ENCODE data around the gene SPDYC. TPM values are rescaled to one million over a fixed set of nuclear protein-coding genes. Genes with fewer than 3 reads are reported as not detected.

The SPDYC gene
- total and polyA plus RNA-seq, 2 of the 13 experiments (the other 11 are each of a cell fraction or from before 2014, with no cell fraction given): 0.15 to 0.33 TPM

GRCh38 chr11:65128182-65129145 lies 41.6 kb upstream of the SPDYC start:
- CTCF ChIA-PET (ENCODE audit: low intra/inter-chr PET ratio, low total read pairs): no interaction called here
- 100% methylated on average over 7 of the region's 15 CpGs for WGBS (ENCODE audit: low lambda C conversion rate)

More at GRCh38 chr11:65128182-65129145, 41.6 kb upstream of the SPDYC start:
- Histone ChIP-seq H3K9ac (ENCODE audit: insufficient read depth, low read depth, low read length) (no peak overlapping the region), H4K20me1 (ENCODE audit: insufficient read depth, low read length) (peaks cover 17% of the 10 kb centered on the region), H2AFZ (ENCODE audit: low read length) (no peak overlapping the region), H3K4me2 (ENCODE audit: low read depth, low read length) (no peak overlapping the region), H3K4me3 (replicated peaks in 1 of 3; ENCODE audit: insufficient read depth in 1 of 3, low read depth in 2 of 3, low read length in 3 of 3) (no peak overlapping the region), H3K27me3 (ENCODE audit: control insufficient read depth in 1 of 2, insufficient read depth in 2 of 2, low read length in 2 of 2) (no peaks in the 10 kb centered on the region), H3K36me3 (replicated peaks in 1 of 2; ENCODE audit: control insufficient read depth in 1 of 2, insufficient read depth in 2 of 2, low read length in 2 of 2) (peaks cover 47 to 80% of the 10 kb centered on the region in 2 experiments), H3K4me1 (ENCODE audit: insufficient read depth, low read length) (peaks cover 27% of the 10 kb centered on the region), H3K27ac (ENCODE audit: extremely low read length, insufficient read depth, low read length) (no peak overlapping the region), H3K9me3 (ENCODE audit: low read length) (no peaks in the 10 kb centered on the region), H3K79me2 (ENCODE audit: insufficient read depth, low read length) (peaks cover 34% of the 10 kb centered on the region)
- no peak for ATAC-seq
- DNase-seq (ENCODE audit: low spot score): no peak
- POLR2A ChIA-PET: interaction anchor here (0.6 to 2.8 kb wide), 4 partner anchors 10 to 291 kb away, joined by 3 to 12 read pairs (median 6); partner anchors contain the start of gene ZNHIT2
- in situ Hi-C loops (cut with HindIII; ENCODE audit: extremely low pct_ligation_motif_present, low pct_unique_long_range_greater_than_20kb) (no loop called here), intact Hi-C loops (cut with micrococcal nuclease; ENCODE audit: unreplicated experiment) (no loop called here)
- TF ChIP-seq, protein P1, sequence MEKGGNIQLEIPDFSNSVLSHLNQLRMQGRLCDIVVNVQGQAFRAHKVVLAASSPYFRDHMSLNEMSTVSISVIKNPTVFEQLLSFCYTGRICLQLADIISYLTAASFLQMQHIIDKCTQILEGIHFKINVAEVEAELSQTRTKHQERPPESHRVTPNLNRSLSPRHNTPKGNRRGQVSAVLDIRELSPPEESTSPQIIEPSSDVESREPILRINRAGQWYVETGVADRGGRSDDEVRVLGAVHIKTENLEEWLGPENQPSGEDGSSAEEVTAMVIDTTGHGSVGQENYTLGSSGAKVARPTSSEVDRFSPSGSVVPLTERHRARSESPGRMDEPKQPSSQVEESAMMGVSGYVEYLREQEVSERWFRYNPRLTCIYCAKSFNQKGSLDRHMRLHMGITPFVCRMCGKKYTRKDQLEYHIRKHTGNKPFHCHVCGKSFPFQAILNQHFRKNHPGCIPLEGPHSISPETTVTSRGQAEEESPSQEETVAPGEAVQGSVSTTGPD (CRISPR knock-in tag; IDR thresholded peaks at IDR 0.05): no peak
- TF ChIP-seq HNRNPH1 (optimal IDR thresholded peaks at IDR 0.05; ENCODE audit: low read depth, low read length) (no peak), ZNF446 (CRISPR knock-in tag; IDR thresholded peaks at IDR 0.05) (no peak), POLR2G (IDR thresholded peaks at IDR 0.05; ENCODE audit: low read depth, low read length) (peak; percentile 44; the same call in 1 of the 2 replicates), ZBTB3 (CRISPR knock-in tag; IDR thresholded peaks at IDR 0.05; ENCODE audit: borderline replicate concordance, low read depth) (no peak), POLR2A (IDR thresholded peaks at IDR 0.05; ENCODE audit: insufficient read depth in 1 of 2, low read depth in 2 of 2, low read length in 2 of 2) (peak in 1 of 2 experiments; percentile 7; a peak in 2 of 4 replicates), MTF1 (CRISPR knock-in tag; IDR thresholded peaks at IDR 0.05) (no peak), AGO2 (optimal IDR thresholded peaks at IDR 0.05; ENCODE audit: low read depth, low read length) (peak; percentile 86), AGO1 (IDR thresholded peaks at IDR 0.05; ENCODE audit: low read depth, low read length, poor library complexity, severe bottlenecking) (peak; percentile 47), ISX (CRISPR knock-in tag; conservative IDR thresholded peaks at IDR 0.05) (no peak), ZNF644 (CRISPR knock-in tag; IDR thresholded peaks at IDR 0.05; ENCODE audit: low read depth) (no peak), RBM22 (optimal IDR thresholded peaks at IDR 0.05; ENCODE audit: low read length) (peak; percentile 41), ATRX (CRISPR knock-in tag; IDR thresholded peaks at IDR 0.05; ENCODE audit: borderline replicate concordance) (no peak), RBFOX2 (IDR thresholded peaks at IDR 0.05; ENCODE audit: low read depth, low read length) (peak; percentile 60; the same call in 1 of the 2 replicates)
- TF ChIP-seq, protein P2, sequence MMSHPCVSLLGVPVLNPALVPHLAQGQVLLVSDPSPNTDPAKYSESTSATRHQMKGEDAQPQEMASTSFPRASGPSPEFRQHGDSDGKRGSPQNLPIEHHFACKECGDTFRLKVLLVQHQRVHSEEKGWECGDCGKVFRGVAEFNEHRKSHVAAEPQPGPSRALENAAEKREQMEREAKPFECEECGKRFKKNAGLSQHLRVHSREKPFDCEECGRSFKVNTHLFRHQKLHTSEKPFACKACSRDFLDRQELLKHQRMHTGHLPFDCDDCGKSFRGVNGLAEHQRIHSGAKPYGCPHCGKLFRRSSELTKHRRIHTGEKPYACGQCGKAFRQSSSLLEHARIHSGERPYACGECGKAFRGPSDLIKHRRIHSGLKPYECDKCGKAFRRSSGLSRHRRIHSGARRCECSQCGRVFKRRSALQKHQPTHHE (CRISPR knock-in tag; IDR thresholded peaks at IDR 0.05; ENCODE audit: borderline replicate concordance): no peak
- TF ChIP-seq, protein P3, sequence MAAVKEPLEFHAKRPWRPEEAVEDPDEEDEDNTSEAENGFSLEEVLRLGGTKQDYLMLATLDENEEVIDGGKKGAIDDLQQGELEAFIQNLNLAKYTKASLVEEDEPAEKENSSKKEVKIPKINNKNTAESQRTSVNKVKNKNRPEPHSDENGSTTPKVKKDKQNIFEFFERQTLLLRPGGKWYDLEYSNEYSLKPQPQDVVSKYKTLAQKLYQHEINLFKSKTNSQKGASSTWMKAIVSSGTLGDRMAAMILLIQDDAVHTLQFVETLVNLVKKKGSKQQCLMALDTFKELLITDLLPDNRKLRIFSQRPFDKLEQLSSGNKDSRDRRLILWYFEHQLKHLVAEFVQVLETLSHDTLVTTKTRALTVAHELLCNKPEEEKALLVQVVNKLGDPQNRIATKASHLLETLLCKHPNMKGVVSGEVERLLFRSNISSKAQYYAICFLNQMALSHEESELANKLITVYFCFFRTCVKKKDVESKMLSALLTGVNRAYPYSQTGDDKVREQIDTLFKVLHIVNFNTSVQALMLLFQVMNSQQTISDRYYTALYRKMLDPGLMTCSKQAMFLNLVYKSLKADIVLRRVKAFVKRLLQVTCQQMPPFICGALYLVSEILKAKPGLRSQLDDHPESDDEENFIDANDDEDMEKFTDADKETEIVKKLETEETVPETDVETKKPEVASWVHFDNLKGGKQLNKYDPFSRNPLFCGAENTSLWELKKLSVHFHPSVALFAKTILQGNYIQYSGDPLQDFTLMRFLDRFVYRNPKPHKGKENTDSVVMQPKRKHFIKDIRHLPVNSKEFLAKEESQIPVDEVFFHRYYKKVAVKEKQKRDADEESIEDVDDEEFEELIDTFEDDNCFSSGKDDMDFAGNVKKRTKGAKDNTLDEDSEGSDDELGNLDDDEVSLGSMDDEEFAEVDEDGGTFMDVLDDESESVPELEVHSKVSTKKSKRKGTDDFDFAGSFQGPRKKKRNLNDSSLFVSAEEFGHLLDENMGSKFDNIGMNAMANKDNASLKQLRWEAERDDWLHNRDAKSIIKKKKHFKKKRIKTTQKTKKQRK (IDR thresholded peaks at IDR 0.05; ENCODE audit: low read length): no peak
- no TSS peak for BruUV-seq (replicated peaks)
- FAIRE-seq: no peak

Measured in HepG2 (cell line).